Measurements from ENCODE around the gene IL31.

The IL31 gene

DNA sequence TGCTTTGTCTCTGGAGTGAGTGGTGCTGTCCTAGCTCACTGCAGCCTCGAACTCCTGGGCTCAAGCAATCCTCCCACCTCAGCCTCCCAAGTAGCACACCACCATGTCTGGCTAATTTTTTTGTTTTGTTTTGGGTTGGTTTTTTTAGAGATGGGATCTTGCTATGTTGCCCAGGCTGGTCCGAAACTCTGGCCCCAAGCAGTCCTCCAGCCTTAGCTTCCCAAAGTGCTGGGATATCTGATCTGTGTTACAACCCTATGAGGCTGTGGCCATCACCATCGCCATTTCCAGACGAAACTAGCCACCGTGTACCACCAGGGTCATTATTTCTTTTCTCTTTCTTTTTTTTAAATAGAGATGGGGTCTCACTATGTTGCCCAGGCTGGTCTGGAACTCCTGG lies 2.6 kb downstream of the IL31 start:
- no peaks in the 10 kb centered on the region; the same call in 1 of the 2 replicates for H3K27me3 ChIP-seq (ENCODE audit: insufficient read depth, low read length)
- H3K4me3 ChIP-seq (ENCODE audit: low read depth, low read length), result no peak overlapping the region
- no peaks in the 10 kb centered on the region for H3K36me3 ChIP-seq (ENCODE audit: insufficient read depth, low read length)
- H2AFZ ChIP-seq (ENCODE audit: low read length, unreplicated experiment), result no peak overlapping the region
- no peaks in the 10 kb centered on the region for H3K79me2 ChIP-seq (ENCODE audit: control insufficient read depth, insufficient read depth, low read length, unreplicated experiment)
- no peak overlapping the region for H3K27ac ChIP-seq (ENCODE audit: low read depth, low read length)
- no peaks in the 10 kb centered on the region for H3K4me1 ChIP-seq (ENCODE audit: control insufficient read depth, insufficient read depth, low read length, unreplicated experiment)

DNA sequence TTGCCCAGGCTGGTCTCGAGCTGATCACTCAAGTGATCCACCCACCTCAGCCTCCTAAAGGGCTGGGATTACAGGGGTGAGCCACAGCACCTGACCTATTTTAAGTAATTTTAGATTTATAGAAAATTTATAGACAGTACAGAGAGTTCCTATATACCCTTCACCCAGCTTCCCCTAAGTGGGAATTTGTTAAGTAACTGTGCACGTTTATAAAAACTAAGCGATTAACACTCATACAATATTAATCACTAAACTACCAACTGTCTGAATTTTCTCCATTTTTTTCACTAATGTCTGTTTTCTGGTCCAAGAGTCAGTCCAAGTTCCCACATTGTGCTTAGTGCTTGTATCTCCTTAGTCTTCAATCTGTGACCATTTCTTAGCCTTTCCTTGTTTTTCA lies 5.5 kb downstream of the IL31 start:
- Histone ChIP-seq H3K4me3 (ENCODE audit: low read depth, low read length) (no peak overlapping the region), H3K36me3 (ENCODE audit: insufficient read depth, low read length) (no peaks in the 10 kb centered on the region), H3K27me3 (ENCODE audit: insufficient read depth, low read length) (no peaks in the 10 kb centered on the region; the same call in 1 of the 2 replicates), H3K79me2 (ENCODE audit: control insufficient read depth, insufficient read depth, low read length, unreplicated experiment) (no peaks in the 10 kb centered on the region), H3K4me1 (ENCODE audit: control insufficient read depth, insufficient read depth, low read length, unreplicated experiment) (no peaks in the 10 kb centered on the region), H3K27ac (ENCODE audit: low read depth, low read length) (no peak overlapping the region), H2AFZ (ENCODE audit: low read length, unreplicated experiment) (no peak overlapping the region)

DNA sequence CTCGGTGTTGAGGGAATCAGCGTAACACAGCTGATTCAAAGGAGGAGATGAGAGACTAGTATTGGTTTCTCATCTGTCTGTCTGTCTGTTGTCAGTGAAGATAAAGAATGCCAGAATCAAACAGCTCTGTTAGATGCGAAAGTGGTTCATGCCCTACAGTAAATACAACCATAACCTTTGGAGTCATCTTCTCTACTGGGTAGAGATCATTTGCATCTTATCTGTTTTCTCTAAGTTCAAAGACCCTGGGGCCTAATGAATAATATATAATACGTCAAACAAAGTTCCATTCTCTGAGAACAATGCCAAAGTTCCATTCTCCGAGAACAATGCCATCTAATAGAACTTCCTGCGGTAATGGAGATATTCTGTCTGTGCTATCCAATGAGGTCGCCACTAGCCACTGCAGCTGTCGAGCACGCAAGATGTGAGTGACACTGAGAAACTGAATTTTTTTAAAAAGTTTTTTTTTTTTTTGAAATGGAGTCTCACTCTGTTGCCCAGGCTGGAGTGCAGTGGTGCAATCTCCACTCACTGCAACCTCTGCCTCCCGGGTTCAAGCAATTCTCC lies 6.6 kb downstream of the IL31 start:
- H3K79me2 ChIP-seq (ENCODE audit: control insufficient read depth, insufficient read depth, low read length, unreplicated experiment), result no peaks in the 10 kb centered on the region
- no peak overlapping the region for H3K4me3 ChIP-seq (ENCODE audit: low read depth, low read length)
- no peak overlapping the region for H2AFZ ChIP-seq (ENCODE audit: low read length, unreplicated experiment)
- no peaks in the 10 kb centered on the region for H3K4me1 ChIP-seq (ENCODE audit: control insufficient read depth, insufficient read depth, low read length, unreplicated experiment)
- no peaks in the 10 kb centered on the region for H3K36me3 ChIP-seq (ENCODE audit: insufficient read depth, low read length)
- H3K27ac ChIP-seq (ENCODE audit: low read depth, low read length), result no peak overlapping the region
- no peaks in the 10 kb centered on the region for H3K27me3 ChIP-seq (ENCODE audit: insufficient read depth, low read length)

DNA sequence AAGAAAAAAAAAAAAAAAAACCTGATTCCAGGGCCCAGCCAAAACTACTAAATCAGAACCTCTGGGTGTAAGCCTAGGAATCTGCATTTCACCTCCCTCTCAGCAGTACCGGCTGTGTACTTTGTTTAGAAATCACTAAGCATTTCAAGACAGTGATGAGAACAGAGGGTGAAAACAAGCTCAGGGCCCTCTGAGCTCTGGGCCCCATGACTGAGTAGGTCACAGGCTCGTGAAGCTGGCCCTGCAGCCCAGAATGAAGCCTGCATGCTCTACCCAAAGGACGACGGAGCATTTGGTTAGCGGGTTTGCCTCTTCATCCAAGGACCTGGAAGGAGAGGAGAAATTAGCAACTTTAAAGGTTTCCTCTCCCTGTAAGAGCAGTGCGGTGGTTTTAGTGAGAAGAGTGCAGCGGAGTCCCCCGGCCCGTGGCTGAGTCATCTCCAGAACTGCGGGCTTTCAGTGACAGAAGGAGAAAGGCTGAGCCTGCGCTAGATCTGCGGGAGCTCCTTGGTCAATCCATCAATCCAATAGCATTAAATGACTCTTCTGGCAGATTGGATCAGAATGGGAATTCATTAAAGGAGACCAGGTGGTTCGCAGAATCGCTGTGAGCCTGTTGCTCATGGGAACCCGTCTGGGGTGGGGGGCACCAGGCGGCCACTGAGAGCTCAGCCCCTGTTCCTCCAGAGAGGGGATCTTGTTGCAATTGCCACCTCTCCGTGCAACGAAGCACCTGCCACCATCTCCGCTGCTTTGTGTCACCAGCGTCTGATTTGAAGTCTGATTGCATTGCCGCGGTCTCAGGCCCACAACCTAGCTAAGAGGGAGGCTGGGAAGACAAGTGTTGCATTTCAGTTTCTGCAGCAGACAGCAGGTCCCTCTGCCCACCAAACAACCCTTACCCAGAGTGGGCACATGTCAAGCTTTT lies 7.3 kb downstream of the IL31 start:
- Histone ChIP-seq H3K4me1 (ENCODE audit: control insufficient read depth, insufficient read depth, low read length, unreplicated experiment) (no peaks in the 10 kb centered on the region), H3K4me3 (ENCODE audit: low read depth, low read length) (no peak overlapping the region), H3K36me3 (ENCODE audit: insufficient read depth, low read length) (no peaks in the 10 kb centered on the region), H3K79me2 (ENCODE audit: control insufficient read depth, insufficient read depth, low read length, unreplicated experiment) (no peaks in the 10 kb centered on the region), H3K27ac (ENCODE audit: low read depth, low read length) (no peak overlapping the region), H3K27me3 (ENCODE audit: insufficient read depth, low read length) (no peaks in the 10 kb centered on the region), H2AFZ (ENCODE audit: low read length, unreplicated experiment) (no peak overlapping the region)

DNA sequence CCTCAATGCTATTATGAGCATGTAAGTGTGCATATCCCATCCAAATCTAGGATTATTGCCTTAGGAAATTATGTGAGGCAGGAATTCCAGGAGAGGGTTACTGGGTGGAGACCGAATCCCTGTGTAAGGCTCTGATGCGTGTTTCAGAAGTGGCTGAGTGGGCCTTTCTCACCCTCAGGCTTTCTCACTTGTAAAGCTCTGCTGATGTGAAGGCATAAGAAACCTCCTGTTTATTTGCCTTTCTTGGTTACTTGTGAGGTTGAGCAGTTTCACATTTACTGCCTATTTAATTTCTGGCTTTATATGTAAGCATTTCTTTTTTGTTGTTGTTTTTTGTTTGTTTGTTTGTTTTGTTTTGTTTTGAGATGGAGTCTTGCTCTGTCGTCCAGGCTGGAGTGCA lies 11.0 kb downstream of the IL31 start:
- no peaks in the 10 kb centered on the region for H3K36me3 ChIP-seq (ENCODE audit: insufficient read depth, low read length)
- H3K27ac ChIP-seq (ENCODE audit: low read depth, low read length), result no peak overlapping the region
- H2AFZ ChIP-seq (ENCODE audit: low read length, unreplicated experiment), result no peak overlapping the region
- H3K27me3 ChIP-seq (ENCODE audit: insufficient read depth, low read length), result no peaks in the 10 kb centered on the region
- no peak overlapping the region for H3K4me3 ChIP-seq (ENCODE audit: low read depth, low read length)
- no peaks in the 10 kb centered on the region for H3K79me2 ChIP-seq (ENCODE audit: control insufficient read depth, insufficient read depth, low read length, unreplicated experiment)
- no peaks in the 10 kb centered on the region for H3K4me1 ChIP-seq (ENCODE audit: control insufficient read depth, insufficient read depth, low read length, unreplicated experiment)

DNA sequence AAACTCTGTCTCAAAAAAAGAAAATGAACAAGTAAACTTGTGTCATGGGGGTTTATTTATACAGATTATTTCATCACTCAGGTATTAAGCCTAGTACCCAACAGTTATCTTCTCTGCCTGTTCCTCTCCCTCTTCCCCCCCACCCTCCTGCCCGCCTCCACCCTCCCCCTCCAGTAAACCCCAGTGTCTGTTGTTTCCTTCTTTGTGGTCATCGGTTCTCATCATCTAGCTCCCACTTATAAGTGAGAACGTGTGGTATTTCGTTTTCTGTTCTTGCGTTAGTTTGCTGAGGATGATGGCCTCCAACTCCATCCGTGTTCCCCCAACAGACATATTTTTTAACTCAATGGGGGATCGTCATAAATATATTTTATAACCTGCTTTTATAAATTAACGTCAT lies 12.3 kb downstream of the IL31 start:
- Histone ChIP-seq H3K27me3 (ENCODE audit: insufficient read depth, low read length) (no peaks in the 10 kb centered on the region), H3K27ac (ENCODE audit: low read depth, low read length) (no peak overlapping the region), H3K36me3 (ENCODE audit: insufficient read depth, low read length) (no peaks in the 10 kb centered on the region), H3K79me2 (ENCODE audit: control insufficient read depth, insufficient read depth, low read length, unreplicated experiment) (no peaks in the 10 kb centered on the region), H2AFZ (ENCODE audit: low read length, unreplicated experiment) (no peak overlapping the region), H3K4me1 (ENCODE audit: control insufficient read depth, insufficient read depth, low read length, unreplicated experiment) (no peaks in the 10 kb centered on the region), H3K4me3 (ENCODE audit: low read depth, low read length) (no peak overlapping the region)

DNA sequence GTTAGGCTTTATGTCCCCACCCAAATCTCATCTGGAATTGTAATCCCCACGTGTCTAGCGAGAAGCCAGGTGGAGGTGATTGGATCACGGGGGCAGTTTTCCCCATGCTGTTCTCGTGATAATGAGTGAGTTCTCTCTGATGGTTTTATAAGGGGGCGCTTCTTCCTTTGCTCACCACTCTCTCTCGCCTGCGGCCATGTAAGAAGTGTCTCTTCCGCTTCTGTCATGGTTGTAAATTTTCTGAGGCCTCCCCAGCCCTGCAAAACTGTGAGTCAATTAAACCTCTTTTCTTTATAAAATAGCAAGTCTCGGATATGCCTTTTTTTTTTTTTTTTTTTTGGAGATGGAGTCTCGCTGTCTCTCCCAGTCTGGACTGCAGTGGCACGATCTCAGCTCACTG lies 13.3 kb downstream of the IL31 start:
- Histone ChIP-seq H2AFZ (ENCODE audit: low read length, unreplicated experiment) (no peak overlapping the region), H3K27ac (ENCODE audit: low read depth, low read length) (no peak overlapping the region), H3K4me3 (ENCODE audit: low read depth, low read length) (no peak overlapping the region)

DNA sequence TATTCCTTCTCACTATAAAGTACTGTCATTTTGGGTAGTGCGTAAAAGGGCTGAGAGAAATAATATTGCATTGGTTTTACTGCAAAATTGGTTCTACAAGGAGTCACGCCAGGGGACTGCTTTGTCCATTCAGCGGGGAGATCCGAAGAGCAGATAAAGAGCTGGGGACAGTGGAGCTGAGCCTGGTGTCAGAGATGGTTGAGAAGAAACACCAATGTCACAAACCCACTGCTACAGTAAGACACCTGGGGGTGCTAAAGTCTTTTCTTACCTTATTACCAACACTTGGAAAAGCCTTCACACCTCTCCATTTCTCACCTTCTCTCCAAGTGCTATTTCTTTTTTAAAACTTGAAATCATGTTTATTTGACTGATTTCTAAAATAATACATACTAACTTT lies 14.1 kb downstream of the IL31 start:
- H3K36me3 ChIP-seq (ENCODE audit: insufficient read depth, low read length), result no peaks in the 10 kb centered on the region
- H2AFZ ChIP-seq (ENCODE audit: low read length, unreplicated experiment), result no peak overlapping the region
- H3K4me1 ChIP-seq (ENCODE audit: control insufficient read depth, insufficient read depth, low read length, unreplicated experiment), result no peaks in the 10 kb centered on the region
- H3K79me2 ChIP-seq (ENCODE audit: control insufficient read depth, insufficient read depth, low read length, unreplicated experiment), result no peaks in the 10 kb centered on the region
- no peak overlapping the region for H3K27ac ChIP-seq (ENCODE audit: low read depth, low read length)
- no peaks in the 10 kb centered on the region for H3K27me3 ChIP-seq (ENCODE audit: insufficient read depth, low read length)
- no peak overlapping the region for H3K4me3 ChIP-seq (ENCODE audit: low read depth, low read length)

More for the DNA sequence above, 13.3 kb downstream of the IL31 start:
- H3K36me3 ChIP-seq (ENCODE audit: insufficient read depth, low read length), result no peaks in the 10 kb centered on the region
- no peaks in the 10 kb centered on the region for H3K79me2 ChIP-seq (ENCODE audit: control insufficient read depth, insufficient read depth, low read length, unreplicated experiment)
- no peaks in the 10 kb centered on the region for H3K27me3 ChIP-seq (ENCODE audit: insufficient read depth, low read length)
- H3K4me1 ChIP-seq (ENCODE audit: control insufficient read depth, insufficient read depth, low read length, unreplicated experiment), result no peaks in the 10 kb centered on the region

DNA sequence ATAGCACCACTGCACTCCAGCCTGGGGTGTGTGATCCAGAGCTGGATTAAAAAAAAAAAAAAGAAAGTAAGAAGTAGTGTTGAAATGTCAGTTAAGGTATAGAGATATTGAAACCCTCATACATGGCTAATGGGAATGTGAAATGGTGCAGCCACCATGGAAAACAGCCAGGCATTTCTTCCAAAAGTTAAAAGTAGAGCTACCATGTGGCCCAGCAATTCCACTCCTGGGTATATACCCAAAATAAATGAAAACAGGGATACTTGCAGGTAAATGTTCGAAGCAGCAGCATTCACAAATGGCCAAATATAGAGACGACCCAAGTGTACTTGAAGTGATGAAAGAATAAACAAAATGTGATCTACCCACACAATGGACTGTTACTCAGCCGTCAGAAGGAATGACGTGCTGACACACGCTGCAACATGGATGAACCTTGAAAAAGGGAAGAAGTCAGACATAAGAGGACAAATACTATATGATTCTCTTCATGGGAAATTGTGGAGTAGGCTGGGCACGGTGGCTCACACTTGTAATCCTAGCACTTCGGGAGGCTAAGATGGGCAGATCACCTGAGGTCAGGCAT lies 15.2 kb downstream of the IL31 start:
- H3K4me3 ChIP-seq (ENCODE audit: low read depth, low read length), result no peak overlapping the region
- H3K27me3 ChIP-seq (ENCODE audit: insufficient read depth, low read length), result no peaks in the 10 kb centered on the region
- H3K4me1 ChIP-seq (ENCODE audit: control insufficient read depth, insufficient read depth, low read length, unreplicated experiment), result no peaks in the 10 kb centered on the region
- no peak overlapping the region for H3K27ac ChIP-seq (ENCODE audit: low read depth, low read length)
- no peaks in the 10 kb centered on the region for H3K79me2 ChIP-seq (ENCODE audit: control insufficient read depth, insufficient read depth, low read length, unreplicated experiment)
- H3K36me3 ChIP-seq (ENCODE audit: insufficient read depth, low read length), result no peaks in the 10 kb centered on the region
- H2AFZ ChIP-seq (ENCODE audit: low read length, unreplicated experiment), result no peak overlapping the region

DNA sequence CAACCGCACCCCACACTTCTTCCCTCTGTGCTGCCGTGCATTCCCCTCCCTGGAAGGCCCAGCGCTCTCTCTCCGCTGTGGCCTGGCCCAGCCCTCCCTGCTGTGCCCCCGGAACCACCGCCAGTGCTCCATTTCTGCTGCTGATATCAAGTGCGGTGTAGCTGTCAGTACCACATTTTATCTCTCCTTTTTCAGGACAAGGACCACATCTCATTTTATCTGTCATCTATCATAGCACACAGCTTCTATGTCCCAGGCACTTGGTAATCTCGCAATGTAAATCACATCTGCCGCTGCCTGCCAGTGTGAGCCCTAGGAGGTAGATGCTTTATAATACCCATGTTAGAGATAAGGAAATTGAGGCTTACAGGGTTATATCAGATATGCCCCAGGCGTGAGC lies 18.3 kb downstream of the IL31 start:
- Histone ChIP-seq H2AFZ (ENCODE audit: low read length, unreplicated experiment) (no peak overlapping the region), H3K4me1 (ENCODE audit: control insufficient read depth, insufficient read depth, low read length, unreplicated experiment) (no peaks in the 10 kb centered on the region), H3K27me3 (ENCODE audit: insufficient read depth, low read length) (no peaks in the 10 kb centered on the region), H3K27ac (ENCODE audit: low read depth, low read length) (no peak overlapping the region), H3K79me2 (ENCODE audit: control insufficient read depth, insufficient read depth, low read length, unreplicated experiment) (no peaks in the 10 kb centered on the region), H3K4me3 (ENCODE audit: low read depth, low read length) (no peak overlapping the region), H3K36me3 (ENCODE audit: insufficient read depth, low read length) (no peaks in the 10 kb centered on the region)

DNA sequence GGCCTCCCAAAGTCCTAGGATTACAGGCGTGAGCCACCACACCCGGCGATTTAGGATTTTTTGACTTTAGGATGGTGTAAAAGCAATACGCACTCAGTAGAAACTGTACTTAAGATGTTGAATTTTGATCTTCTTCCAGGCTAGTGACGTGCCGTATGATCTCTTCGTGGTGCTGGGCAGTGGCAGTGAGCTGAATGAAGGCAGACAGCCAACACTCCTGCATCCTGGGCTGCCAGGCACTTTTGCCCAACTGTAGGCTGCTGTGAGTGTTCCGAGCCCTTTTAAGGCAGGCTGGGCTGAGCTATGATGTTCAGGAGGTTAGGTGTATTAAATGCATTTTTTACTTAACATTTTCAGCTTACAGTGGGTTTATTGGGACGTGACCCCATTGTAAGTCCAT lies 21.3 kb downstream of the IL31 start:
- Histone ChIP-seq H3K36me3 (ENCODE audit: insufficient read depth, low read length) (no peaks in the 10 kb centered on the region), H3K27me3 (ENCODE audit: insufficient read depth, low read length) (no peaks in the 10 kb centered on the region), H3K4me1 (ENCODE audit: control insufficient read depth, insufficient read depth, low read length, unreplicated experiment) (no peaks in the 10 kb centered on the region), H2AFZ (ENCODE audit: low read length, unreplicated experiment) (no peak overlapping the region), H3K79me2 (ENCODE audit: control insufficient read depth, insufficient read depth, low read length, unreplicated experiment) (no peaks in the 10 kb centered on the region), H3K27ac (ENCODE audit: low read depth, low read length) (no peak overlapping the region), H3K4me3 (ENCODE audit: low read depth, low read length) (no peak overlapping the region)

Measured in ACC112 (cell line).